ENCODE results near the gene PCDHB11.
"Not testable (repeated sequence)": the region's sequence is repeated elsewhere in the genome, so short reads cannot be mapped to it uniquely, and the experiment has no call there.

GRCh38 chr5:141184117-141184855, 15.1 kb upstream of the PCDHB11 start:
- TF ChIP-seq CTCF, POLR2A, POLR2AphosphoS5 (IDR thresholded peaks at IDR 0.05): not testable (repeated sequence)
